Urothelium cell line (cell line): Measurements from ENCODE around the gene CES1.
"Not testable (repeated sequence)": the region's sequence is repeated elsewhere in the genome, so short reads cannot be mapped to it uniquely, and the experiment has no call there.

ENCODE experiments used
- DNase-seq: peaks from one replicate; pipeline ENCODE4 v3.0.0; 2011; ENCODE audit warnings: low spot score, mixed read lengths
- FAIRE-seq: peaks from 2 replicates; lab custom pipeline; 2011; peaks lifted over from hg19 to GRCh38; lab: Jason Lieb, UNC

CES1 gene

DNA sequence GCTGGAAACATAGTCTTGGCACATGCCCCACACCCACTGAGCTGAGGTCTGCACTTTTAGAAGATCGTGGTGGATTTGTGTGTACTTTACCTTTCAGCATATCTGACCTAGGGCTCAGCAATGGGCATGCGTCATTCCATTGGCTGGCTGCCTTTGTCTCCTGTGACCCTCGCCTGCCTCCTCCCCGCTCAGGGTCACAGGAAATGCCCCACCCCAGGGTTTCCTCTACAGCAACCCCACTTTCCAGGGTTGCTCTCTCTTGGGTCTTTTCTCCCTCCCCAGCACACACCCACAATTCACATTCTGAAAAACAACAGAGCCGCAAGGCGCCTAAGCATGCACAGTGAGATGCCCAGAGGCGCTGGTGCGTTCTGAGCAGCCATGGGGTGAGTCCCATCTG is 29.2 kb downstream of the CES1 start:
- not testable (repeated sequence) for DNase-seq, FAIRE-seq

DNA sequence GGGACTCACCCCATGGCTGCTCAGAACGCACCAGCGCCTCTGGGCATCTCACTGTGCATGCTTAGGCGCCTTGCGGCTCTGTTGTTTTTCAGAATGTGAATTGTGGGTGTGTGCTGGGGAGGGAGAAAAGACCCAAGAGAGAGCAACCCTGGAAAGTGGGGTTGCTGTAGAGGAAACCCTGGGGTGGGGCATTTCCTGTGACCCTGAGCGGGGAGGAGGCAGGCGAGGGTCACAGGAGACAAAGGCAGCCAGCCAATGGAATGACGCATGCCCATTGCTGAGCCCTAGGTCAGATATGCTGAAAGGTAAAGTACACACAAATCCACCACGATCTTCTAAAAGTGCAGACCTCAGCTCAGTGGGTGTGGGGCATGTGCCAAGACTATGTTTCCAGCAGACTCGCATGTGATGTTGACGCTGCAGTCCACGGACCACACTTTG is 39.9 kb downstream of the CES1 start:
- not testable (repeated sequence) for DNase-seq, FAIRE-seq

DNA sequence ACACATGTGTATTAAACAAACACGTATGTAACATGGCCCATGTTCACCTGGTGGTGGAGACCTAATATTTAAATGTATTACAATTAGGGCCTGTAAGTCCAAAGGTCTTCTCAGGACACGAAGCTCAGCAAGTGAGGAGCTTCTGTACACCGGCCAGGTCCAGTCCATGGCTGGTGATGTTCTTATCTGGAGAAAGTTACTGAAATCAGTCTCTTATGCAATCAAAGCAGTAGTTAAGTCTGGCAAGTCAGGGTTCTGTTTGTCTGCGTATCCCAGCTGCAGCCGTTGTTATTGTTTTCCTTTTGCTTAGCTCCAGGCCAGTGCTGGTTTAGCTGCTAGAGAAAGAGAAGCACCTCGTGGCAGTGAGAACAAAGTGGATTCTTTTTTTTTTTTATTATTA is 41.4 kb downstream of the CES1 start:
- not testable (repeated sequence) for FAIRE-seq, DNase-seq

DNA sequence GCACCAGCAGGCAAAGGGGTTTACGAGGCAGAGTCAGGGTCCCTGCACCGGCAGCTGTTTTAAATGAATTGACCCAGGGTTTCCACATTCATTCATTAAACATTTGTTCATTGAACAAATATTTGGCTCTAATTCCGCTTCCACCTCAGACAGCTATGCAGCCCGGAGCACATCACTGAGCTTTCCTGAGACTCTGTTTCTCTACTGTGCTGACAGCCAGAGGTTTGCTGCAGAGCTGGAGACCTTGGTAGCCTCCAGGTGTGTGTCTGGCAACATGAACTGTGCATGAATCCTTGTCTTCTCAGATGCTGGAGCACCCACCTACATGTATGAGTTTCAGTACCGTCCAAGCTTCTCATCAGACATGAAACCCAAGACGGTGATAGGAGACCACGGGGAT is 42.7 kb downstream of the CES1 start:
- not testable (repeated sequence) for FAIRE-seq, DNase-seq

DNA sequence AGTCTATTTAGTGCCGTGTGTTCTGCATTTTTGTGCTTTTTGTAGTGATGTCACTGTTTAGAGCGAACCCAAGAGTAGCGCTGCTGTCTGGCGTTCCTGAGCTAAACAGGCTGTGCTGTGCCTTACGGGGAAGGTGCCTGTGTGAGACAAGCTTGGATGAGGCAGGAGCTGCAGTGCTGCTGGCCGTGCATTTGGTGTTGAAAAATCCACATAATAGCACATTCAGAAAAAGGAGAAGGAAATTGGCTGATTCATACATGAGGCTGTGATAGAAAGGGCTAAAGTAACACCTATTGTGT is 50.2 kb downstream of the CES1 start:
- FAIRE-seq, result peak; percentile 88
- DNase-seq, result not testable (repeated sequence)

DNA sequence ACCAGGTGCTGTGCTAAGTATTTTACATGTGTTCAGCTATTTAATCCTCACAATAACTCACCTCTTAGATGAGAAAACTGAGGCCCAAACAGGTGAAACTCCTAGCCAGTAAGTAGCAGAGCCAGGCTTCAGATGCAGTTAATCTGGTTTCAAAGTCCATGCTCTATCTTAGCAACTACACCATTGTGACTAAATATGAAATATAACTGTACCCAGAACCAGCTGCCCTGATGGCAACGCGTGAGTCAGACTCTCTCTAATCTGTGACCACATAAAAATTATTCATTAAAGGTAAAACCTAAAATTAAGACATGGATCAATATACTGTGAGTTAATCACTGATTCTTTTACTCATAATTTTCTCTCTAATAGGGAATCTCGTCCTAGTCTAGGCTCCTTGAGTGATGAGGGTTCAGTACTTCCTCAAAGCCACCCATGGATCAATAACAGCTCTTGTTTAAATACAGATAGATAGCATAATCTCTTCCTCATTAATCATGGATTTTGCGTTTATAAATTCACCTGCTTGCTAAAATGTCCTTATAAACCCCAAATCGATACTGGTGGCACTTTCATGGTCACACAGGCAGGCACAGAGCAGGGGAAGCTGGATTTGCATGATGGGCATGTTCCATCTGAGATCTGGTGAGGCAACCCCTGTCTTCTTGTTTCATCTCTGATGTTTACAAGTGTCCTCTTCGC is 50.7 kb downstream of the CES1 start:
- not testable (repeated sequence) for FAIRE-seq, DNase-seq

DNA sequence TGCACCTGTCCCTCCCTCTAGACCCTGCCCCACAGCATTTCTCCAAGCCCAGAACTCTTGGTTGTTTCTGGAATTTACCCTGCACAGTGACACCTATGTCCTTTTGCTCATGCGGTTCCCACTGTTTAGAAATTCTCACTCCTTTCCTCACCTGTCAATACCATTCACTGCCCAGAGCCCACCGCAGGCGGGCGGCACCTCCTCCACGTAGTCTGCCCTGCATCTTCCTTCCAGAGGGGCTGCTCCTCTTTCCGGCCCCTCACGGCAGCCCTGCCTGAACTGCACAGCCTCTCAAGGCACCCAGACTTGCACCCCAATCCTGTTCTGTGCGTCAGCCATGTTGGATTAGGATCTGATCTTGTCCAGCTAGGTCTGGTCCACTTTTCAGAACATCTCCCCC is 51.4 kb downstream of the CES1 start:
- not testable (repeated sequence) for FAIRE-seq, DNase-seq

DNA sequence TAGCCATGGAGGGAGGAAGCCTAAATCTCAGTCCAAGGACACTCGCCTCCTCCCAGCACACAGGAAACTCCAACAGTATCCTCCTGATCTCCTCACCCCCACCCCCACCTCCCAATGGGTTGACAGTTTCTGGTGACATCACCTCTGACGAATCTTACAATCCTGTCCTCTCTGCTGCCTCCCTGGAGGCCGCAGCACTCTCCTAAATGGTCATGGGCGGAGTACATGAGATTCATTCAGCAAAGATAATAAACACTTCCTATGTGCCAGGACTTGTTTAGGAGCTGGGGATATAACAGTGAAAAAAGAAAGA is 52.8 kb downstream of the CES1 start:
- not testable (repeated sequence) for DNase-seq, FAIRE-seq

DNA sequence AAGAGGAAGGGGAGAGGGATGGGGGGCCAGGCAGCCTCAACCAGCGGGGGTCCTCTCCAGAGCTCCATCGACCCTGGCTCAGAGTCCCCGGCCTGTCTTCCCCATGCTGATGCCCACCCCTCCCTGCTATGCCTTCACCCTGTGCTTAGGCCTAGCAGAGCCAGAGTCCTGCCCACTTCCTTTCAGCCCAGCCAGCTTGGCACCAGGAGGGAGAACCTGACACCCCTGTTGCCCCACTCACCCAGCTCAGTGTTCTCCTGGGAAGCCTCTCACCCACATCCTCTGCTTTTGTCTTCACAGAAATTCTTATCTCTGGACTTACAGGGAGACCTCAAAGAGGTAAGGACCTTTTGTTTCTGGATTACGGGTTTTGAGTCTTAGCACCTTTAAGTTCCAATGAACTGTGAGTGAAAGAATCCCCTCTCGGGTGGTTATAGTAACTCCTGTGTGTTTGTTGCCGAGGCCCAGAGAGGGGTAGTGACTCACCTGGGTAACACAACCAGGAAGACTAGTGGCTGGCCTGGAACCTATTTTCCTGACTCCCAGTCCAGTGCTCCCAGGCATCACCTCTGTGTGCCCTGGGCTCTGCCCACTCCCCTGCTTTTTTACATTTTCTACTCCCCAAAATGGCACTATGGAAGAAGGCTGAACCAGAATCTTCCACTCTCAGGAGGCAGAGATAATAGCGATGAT is 53.3 kb downstream of the CES1 start:
- no peak for FAIRE-seq

DNA sequence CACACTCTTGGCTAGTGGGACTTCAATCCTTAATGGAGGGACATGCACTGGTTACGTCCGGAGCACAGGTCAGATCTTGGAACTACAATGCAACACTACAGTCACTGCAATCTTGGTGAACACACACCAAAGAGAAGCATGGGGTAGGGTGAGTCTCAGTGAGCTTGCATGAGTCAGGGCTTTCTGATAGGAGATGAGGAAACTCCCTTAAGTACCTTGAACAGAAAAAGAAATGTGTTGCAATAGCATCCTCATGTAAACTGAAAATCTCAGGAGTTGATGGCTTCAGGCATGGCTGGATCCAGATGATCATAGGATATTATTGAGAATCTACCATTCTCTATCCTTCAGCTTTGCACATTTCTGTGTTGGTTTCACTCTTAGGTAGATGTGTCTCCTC is 54.1 kb downstream of the CES1 start:
- no peak for FAIRE-seq
- DNase-seq, result no peak

More for the DNA sequence above, 53.3 kb downstream of the CES1 start:
- no peak for DNase-seq

DNA sequence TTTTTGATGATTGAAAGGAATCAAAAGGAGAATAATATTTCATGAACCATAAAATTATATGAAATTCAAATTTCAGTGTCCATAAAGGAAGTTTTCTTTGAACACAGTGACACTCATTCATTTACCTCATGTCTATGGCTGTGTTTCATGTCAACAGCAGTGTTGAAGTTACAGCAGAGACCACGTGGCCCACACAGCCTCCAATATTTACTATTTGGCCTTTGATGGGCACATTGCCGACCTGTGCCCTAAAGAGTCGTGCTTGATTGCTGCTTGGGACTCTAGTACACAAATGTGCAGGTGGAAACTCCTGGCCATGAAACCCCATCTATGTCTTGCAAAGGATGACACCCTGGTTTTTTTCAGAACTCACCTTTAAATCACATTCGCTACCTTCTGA is 57.0 kb downstream of the CES1 start:
- no peak for DNase-seq

DNA sequence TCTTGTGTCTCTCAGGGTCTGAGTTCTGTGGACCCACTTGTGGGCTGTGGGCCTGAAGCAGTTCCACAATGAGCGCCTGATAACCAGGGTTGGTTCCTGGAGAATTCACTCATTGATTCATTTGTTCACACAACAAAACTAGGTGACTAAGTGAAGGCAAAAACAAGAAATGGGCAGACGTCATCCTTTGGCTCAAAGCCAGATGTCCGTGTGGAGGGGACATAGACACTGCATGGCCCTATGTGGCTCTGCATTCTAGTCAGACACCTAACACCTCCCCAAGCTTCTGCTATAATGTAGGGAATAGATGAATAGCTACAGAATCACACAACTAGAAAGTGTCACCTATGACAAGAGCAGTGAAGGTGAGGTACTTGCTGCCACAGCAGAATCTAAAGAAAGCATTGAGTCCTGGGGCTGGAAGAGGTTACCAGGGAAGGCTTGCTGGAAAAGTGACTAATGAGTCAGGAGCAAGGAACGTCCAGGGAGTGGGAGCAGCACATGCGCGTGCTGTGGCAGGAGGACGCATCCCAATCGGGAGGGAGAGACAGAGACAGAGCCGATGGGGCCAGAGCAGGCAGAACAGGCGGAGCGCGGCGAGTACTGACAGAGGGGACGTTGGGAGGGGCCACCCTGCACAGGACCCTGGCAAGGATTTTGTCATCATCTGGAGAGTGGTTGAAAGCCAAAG is 58.9 kb downstream of the CES1 start:
- FAIRE-seq (no peak), DNase-seq (peak; percentile 62)

More for the DNA sequence above, 57.0 kb downstream of the CES1 start:
- no peak for FAIRE-seq

DNA sequence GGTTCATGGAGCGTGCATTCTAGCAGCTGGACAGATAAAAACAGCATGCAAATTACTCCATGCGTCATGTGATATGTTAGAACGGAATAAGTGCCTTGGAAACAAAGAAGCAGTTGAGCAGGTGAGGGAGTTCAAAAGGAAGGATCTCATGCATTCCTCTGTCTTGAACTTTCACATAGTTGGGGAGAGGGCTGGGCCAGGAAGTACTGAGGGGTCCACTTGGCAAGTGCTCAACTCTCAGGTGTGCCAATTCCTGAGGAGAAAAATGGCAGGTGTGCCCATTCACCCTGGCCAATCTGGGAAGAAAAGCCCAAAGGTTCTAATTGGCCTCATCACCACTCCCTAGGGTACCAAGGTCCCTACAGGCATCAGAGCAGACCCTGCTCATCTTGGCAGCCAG is 67.7 kb downstream of the CES1 start:
- FAIRE-seq (no peak), DNase-seq (no peak)

DNA sequence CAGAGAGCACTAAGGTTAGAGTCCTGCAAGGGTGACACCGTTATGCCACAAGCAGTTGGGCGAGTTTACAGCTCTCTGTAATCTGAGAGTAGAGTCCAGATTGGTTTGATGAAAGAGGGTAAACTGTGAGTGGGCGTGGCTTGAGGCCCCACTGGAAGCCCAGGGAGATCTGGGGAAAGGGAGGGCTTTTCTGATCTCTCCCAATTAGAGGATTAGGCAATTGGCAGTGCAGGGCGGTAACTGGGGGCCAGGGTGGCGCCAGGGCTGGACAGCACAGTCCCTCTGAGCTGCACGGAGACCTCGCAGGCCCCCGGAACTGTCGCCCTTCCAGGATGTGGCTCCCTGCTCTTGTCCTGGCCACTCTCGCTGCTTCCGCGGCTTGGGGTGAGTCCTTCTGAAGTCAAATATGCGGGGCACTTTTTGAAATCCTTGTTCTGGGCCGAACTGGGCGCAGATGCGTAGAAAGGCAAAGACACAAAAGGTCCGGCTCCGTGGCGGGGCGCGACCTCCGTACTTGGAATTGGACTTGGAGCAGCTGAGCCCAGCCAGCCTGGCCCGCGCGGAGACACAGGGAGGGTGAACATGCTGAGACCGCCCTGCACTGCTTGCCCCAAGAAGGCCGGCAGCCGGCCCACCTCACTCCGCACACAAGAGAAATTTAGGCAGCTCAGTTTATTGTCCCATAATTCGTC is 72.4 kb downstream of the CES1 start:
- DNase-seq, result no peak

DNA sequence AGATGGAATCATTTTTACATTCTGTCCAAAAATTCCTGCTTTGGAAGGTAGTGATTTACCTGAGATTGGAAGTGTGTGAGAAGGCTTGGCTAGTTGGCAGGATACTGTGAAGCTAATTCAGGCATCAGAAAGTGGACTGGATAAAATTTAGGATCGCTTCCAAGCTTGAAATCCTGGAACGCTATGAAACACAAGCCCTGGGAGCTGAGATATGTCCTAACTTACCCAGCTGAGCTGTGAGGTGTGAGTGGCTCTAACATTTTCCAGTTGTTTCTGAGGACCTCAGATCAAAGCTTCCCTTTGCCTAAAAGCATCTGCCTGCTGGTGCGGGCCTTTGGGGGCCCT is 73.0 kb downstream of the CES1 start:
- DNase-seq, FAIRE-seq: not testable (repeated sequence)

More for the DNA sequence above, 72.4 kb downstream of the CES1 start:
- no peak for FAIRE-seq

DNA sequence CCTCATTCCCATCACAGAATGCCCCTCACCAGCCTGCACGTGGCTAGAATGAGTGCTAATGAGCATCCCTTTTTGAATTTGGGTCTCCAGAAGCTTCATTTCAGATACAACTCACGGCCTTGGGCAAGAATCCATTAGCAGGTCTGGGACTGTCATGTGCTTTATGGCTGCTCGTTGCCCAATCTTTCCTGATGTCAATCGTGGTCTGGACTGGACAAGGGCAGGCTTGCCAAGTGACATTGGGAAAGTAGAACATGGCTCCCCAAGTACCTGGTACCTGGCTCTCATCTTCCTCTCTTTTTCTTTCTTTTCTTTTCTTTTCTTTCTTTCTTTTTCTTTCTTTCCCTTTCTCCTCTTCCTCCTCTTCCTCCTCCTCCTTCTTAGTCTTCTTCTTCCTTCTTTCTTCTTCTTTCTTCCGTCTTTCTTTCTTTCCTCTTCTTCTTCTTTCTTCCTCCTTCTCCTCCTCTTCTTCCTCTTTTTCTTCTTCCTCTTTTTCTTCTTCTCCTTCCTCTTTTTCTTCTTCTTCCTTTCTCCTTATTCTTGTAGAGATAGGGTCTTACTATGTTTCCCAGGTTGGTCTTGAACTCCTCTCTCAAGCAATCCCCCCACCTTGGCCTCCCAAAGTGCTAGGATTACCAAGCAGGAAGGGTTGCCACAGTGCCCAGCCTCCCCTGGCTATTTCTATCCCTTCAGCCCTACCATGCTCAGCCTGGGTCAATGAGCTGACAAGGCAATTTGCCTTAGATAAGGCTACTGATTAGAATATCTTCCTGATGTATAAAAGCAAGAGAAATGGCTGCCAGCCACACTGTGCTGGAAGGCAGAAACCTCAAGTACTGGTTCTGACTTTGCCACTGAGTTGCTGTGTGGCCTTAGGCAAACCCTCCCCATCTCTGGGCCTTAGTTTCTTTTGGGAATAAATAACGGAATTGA is 75.0 kb downstream of the CES1 start:
- not testable (repeated sequence) for DNase-seq, FAIRE-seq

DNA sequence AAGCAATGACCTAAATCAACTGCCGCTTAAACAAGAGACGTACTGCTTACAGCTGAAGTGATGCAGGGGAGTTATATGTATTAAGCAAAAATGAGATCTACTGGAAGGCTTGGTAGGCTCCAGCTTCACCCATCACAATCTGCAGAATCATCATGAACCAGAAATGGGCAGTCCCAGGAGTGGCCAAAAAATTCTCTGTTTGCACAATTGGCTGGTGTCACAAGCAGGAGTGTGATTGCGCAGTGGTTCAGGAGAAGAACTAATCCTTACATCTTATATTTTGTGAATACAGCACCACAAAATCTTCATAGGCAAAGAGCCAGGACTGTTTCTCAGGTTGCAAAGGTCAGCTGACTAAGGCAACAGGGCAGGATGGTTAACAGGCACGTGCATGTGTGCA is 75.9 kb downstream of the CES1 start:
- FAIRE-seq (no peak), DNase-seq (no peak)

DNA sequence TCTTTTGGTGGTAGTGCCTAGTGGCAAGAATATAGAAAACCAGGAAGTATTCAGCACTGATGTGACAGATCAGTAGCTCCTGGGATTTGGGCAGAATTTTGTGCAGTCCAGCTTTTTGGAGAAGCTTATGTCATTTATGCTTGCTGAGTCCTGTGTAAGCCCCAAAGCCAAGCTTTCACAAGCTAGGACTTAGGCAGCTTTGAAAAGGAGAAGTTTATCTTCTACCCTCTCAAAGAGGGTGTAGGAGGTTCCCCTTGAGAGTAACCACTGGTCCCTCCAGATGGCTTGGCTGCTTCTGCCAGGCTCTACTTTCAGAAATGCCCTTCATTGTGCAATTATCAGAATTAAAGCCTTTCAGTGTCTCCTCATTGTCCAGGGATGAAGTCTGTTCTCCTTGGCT is 78.8 kb downstream of the CES1 start:
- DNase-seq (no peak), FAIRE-seq (no peak)

DNA sequence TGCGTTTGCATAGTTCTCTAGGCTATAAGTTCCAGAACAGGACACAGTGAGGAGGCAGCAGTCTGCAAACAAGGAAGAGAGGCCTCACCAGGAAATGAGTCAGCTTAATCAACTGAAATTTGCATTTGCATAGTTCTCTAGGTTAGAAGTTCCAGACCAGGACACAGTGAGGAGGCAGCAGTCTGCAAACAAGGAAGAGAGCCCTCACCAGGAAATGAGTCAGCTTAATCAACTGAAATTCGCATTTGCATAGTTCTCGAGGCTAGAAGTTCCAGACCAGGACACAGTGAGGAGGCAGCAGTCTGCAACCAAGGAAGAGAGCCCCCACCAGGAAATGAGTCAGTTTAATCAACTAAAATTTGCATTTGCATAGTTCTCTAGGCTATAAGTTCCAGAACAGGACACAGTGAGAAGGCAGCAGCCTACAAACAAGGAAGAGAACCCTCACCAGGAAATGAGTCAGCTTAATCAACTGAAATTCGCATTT is 79.7 kb downstream of the CES1 start:
- peak; percentile 40 for FAIRE-seq
- not testable (repeated sequence) for DNase-seq
